ENCODE results near the gene BCL6. TPM values are rescaled to one million over a fixed set of nuclear protein-coding genes. Genes with fewer than 3 reads are reported as not detected.

Gene BCL6
- total and polyA plus RNA-seq, 9 of the 15 experiments (the other 6 are each of a cell fraction or from before 2014, with no cell fraction given), result 0.08 to 3.5 (median 1.6) TPM

- Histone ChIP-seq H3K4me1 (replicated peaks in 1 of 2; ENCODE audit: control insufficient read depth in 2 of 2, insufficient read depth in 2 of 2, low read length in 2 of 2) (peaks cover 24 to 37% of the 10 kb centered on the region in 2 experiments), H3K9me1 (ENCODE audit: control insufficient read depth, insufficient read depth, low read length) (no peaks in the 10 kb centered on the region), H3K9me3 (replicated peaks; ENCODE audit: control insufficient read depth, insufficient read depth, low read depth, low read length) (no peaks in the 10 kb centered on the region), H4K20me1 (replicated peaks; ENCODE audit: control insufficient read depth, insufficient read depth, low read length) (peaks cover 16% of the 10 kb centered on the region), H3K79me2 (ENCODE audit: control insufficient read depth, insufficient read depth, low read length) (no peaks in the 10 kb centered on the region), H3K9ac (ENCODE audit: insufficient read depth in 1 of 2, low read depth in 2 of 2, low read length in 2 of 2) (no peak overlapping the region), H3K4me3 (no peak overlapping the region), H3K4me2 (ENCODE audit: insufficient read depth, low read length) (no peak overlapping the region), H3K36me3 (ENCODE audit: control insufficient read depth, insufficient read depth, low read length) (no peaks in the 10 kb centered on the region), H2AFZ (ENCODE audit: low read depth, low read length) (no peak overlapping the region), H3K27me3 (ENCODE audit: control insufficient read depth in 2 of 2, insufficient read depth in 2 of 2, low read length in 2 of 2) (peaks cover 0 to 13% of the 10 kb centered on the region in 2 experiments; a peak in 1 of 5 replicates), H3K27ac (ENCODE audit: extremely low read depth, low read depth, low read length) (no peak overlapping the region)
- no TSS peak for BruUV-seq (replicated peaks)
- intact Hi-C loops (cut with micrococcal nuclease) (no loop called here), in situ Hi-C loops (cut with MboI) (loop anchor here (25.0 kb wide), 1 partner anchor 1402 kb away; no protein-coding TSS in a partner anchor)
- CTCF ChIA-PET (ENCODE audit: low intra/inter-chr PET ratio), result no interaction called here
- POLR2A ChIA-PET, result no interaction called here
- FAIRE-seq (no peak), DNase-seq (ENCODE audit: extremely low read depth in 1 of 4, low spot score in 3 of 4) (no peak), ATAC-seq (no peak)
- 15% methylated on average over 3 of the region's 3 CpGs for WGBS (ENCODE audit: insufficient coverage, low coverage, missing lambda C conversion rate)
- no peak for TF ChIP-seq KLF13 (tag; IDR thresholded peaks at IDR 0.05; ENCODE audit: borderline replicate concordance, low read depth)
- TF ChIP-seq RBM14 (IDR thresholded peaks at IDR 0.05; ENCODE audit: borderline replicate concordance, insufficient read depth, low read depth, low read length), result no peak
- no peak for TF ChIP-seq EHMT2 (IDR thresholded peaks at IDR 0.05)
- TF ChIP-seq CHD7 (IDR thresholded peaks at IDR 0.05; ENCODE audit: low read depth, low read length), result no peak
- no peak for TF ChIP-seq ZNF398 (CRISPR knock-in tag; IDR thresholded peaks at IDR 0.05)
- no peak for TF ChIP-seq MYNN (IDR thresholded peaks at IDR 0.05)
- no peak for TF ChIP-seq MYNN (CRISPR knock-in tag; IDR thresholded peaks at IDR 0.05)
- TF ChIP-seq ATF3 (IDR thresholded peaks at IDR 0.05), result no peak
- TF ChIP-seq ATF3 (CRISPR knock-in tag; conservative IDR thresholded peaks at IDR 0.05), result no peak
Observed at GRCh38 chr3:187734841-187735240, 10.4 kb downstream of the BCL6 start.
